ENCODE data around the gene IL17REL. TPM values are rescaled to one million over a fixed set of nuclear protein-coding genes. Genes with fewer than 3 reads are reported as not detected.
"Not testable (repeated sequence)": the region's sequence is repeated elsewhere in the genome, so short reads cannot be mapped to it uniquely, and the experiment has no call there.

Gene IL17REL
- total RNA-seq, 1 donor from 2014 or later: not detected

- no peak for DNase-seq (ENCODE audit: low read depth)
Measured at GRCh38 chr22:49956418-49956770, 56.2 kb downstream of the IL17REL start.

DNA sequence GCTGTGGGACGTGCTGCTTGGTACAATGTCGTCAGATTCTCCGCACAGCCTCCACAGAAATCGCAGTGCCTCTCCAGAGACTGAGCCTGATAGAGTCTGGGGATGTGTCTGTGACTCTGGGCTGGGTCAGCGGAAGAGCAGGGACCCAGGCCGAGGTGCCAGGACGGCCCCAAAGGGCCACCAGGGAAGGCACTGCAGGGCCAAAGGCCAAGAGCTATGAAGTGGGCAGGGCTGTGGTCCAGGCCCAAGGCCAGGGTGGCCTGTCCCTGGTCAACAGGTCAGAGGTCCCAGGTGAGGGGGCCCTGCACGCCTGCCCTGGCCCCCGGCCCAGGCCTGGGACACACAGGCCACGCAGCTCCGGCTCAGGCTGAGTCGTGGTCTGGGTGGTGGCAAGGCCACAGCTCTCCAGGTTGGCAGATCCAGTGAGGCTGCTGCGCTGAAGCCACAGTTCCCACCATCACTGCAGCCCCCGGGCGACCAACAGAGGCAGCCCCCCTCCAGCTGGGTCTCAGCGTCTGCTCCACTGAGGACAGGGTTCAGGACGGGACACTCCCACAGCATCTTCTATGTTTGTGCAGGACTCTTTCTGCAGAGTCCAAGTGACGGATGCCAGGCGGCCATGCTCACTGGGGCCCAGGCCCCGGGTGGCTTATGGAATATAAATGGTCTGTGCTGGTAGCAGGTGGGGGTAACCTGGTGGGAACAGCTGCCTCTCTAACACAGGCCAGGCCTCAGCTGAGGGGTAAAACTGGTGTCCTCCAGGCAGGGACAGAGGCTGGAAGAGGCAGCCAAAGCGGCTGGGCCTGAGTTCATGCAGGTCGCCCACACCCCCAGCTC, 56.8 kb downstream of the IL17REL start:
- no peak for DNase-seq (ENCODE audit: low read depth)

- no peak for DNase-seq (ENCODE audit: low read depth)
Measured at GRCh38 chr22:49954991-49955580, 57.5 kb downstream of the IL17REL start.

- DNase-seq (ENCODE audit: low read depth): no peak
Measured at GRCh38 chr22:49954354-49954753, 58.2 kb downstream of the IL17REL start.

DNA sequence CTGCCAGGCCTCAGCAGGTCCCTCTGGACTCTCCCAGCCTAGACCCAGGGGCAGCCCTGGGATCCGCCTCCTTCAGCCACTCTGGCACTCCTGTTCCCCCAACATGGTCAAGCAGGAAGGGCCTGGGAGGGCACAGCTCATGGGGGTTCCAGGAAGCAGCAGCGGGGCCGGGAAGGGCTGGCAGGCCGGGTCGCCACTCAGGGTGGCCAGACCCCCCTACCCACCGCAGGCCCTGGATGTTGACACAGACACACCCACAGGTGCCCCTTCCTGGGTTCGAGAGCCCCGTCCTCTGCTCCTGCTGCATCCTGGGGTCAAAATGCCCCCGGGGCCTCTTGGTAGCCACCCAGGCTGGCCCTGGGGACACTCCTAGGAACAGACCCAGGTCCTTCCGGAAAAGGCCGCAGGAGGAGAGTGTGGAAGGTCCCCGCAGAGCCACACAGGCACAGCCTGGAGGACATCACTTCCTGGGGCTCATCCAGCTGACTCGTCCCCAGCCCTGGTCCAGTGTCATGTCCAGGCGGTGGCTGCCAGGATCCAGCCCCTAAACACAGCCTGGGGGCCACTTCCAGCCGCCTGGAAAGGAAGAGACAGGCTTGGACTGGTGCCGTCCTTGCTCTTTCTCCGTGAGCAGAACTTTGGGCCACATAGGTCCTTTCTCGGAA, 58.8 kb downstream of the IL17REL start:
- DNase-seq (ENCODE audit: low read depth): no peak

DNA sequence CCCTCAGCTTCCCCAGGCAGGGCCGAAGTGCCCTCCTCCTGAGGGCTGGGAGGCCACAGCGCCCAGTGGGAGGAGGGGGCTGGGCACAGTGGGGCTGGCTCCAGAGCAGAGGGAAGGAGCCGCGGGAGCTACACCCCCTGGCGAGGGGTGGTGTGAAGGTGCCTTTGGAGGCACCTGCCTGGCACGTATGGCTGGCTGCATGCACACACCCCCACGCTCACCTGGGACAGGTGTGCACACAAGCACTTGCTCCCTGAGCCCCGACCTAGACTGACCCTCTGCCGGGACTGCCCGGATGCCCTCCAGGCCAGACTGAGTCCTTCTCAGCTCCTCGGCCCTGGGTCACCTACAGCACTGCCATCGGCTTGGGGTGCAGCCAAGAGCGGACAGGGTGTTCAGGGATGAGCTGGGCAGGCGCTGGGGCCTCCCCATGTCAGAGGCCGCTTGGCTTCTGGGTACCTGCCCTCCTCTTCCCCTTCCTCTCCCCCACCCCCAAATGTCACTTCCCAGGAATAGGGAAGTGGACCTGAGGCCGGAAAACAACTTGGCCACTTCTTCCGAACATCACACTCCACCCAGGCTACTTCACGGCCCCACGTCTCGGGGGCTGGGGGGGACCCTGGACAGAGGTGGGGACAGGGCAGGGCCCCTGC, 59.4 kb downstream of the IL17REL start:
- DNase-seq (ENCODE audit: low read depth): no peak

DNA sequence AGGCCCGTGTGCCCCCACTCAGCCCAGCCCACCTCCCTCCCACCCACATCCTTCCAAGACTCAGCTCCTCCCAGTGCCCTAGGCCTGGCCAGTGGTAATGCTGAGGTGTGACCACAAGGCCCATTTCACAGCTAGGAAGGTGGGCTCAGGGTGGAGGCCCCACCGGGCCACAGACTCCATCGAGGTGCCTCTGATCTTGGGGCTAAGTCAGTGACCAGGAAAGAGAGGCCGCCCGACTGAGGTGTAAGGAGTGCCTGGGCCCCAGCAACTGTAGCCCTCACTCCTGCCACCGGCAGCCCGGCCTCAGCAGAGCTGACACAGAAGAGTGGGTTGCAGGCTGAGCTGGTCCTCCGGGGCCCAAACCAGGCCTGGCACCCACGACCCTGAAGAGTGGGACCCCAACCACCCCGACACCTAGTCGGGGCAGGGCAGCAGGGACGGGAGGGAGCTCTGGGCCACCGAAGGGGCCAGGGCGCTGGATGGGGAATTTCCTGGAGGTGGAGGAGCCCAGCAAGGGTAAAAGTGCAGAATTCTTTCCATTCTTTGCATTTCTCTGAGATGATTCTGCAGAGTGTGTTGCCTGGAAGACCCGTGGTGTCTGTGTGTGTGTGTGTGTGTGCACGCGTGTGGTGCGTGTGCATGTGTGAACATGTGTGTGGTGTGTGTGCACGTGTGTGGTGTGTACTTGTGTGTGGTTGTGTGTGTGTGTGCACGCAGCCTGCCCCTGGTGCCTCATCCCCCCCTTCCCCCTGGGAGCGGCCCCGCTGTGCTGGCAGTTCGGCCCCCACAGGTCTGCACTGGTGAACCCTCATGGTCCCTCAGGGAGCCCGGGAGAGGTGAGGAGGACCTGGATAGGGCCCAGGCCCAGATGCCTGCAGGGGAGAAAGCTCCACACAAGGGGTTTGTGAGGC, 60.3 kb downstream of the IL17REL start:
- DNase-seq (ENCODE audit: low read depth): peak; percentile 93

GRCh38 chr22:49951678-49951985, 60.9 kb downstream of the IL17REL start:
- no peak for DNase-seq (ENCODE audit: low read depth)

DNA sequence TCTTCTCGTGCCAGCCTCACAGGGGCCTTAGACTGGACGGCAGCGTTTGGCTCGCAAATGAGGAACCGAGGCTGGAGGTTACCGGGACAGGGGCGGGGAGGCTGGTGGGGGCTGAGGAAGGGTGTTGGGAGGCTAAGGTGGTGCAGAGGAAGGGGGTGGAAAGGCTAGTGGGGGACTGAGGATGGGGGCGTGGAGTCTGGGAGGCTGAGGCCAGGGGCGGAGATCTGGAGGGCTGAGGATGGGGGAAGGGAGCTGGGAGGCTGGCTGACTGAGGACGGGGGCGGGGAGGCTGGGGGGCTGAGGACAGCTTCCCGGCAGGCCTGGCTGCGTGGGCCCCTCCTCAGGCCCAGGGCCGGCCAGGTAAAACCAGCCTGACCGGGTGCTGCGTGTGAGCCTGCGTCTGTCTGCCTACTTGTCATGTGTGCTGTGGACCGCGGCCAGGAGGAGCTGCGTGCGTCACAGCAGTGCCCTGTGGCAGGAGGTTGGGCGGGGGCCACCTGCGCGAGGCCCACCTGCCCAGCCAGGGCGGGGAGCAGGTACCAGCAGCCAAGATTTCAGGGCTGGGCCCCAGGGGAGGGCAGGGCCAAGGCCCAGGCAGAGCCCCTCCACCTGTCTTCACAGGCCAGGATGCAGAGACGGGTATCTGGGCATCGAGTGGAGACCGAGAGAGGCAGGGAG, 61.4 kb downstream of the IL17REL start:
- DNase-seq (ENCODE audit: low read depth): peak; percentile 61

DNA sequence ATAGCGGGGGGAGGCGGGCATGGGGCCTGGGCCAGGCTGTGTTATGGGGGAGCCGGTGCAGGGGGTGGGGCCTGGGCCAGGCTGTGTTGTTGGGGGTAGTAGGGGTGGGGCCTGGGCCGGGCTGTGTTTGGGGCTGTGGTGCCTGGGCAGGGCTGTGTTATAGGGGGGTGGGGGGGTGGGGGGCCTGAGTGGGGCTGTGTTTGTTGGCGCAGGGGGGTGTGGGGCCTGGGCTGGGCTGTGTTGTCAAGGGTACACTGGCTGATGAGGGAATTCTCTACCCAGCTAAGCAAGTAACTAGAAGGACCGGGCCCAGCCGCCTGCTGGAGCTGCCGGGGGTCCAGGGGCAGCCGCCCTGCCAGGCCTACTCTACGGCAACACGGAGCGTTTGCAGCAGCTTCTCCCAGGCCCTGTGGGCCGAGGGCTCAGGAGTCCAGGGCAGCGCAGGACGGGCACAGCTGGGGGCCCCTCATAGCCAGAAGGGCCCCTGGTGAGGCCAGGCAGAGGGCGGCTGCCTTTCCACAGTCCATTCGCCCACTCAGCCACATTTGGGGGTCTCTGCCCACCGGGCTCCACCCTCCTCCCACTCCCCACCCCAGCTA, 62.1 kb downstream of the IL17REL start:
- no peak for DNase-seq (ENCODE audit: low read depth)

- no peak for DNase-seq (ENCODE audit: low read depth)
Measured at GRCh38 chr22:49949914-49950292, 62.7 kb downstream of the IL17REL start.

DNA sequence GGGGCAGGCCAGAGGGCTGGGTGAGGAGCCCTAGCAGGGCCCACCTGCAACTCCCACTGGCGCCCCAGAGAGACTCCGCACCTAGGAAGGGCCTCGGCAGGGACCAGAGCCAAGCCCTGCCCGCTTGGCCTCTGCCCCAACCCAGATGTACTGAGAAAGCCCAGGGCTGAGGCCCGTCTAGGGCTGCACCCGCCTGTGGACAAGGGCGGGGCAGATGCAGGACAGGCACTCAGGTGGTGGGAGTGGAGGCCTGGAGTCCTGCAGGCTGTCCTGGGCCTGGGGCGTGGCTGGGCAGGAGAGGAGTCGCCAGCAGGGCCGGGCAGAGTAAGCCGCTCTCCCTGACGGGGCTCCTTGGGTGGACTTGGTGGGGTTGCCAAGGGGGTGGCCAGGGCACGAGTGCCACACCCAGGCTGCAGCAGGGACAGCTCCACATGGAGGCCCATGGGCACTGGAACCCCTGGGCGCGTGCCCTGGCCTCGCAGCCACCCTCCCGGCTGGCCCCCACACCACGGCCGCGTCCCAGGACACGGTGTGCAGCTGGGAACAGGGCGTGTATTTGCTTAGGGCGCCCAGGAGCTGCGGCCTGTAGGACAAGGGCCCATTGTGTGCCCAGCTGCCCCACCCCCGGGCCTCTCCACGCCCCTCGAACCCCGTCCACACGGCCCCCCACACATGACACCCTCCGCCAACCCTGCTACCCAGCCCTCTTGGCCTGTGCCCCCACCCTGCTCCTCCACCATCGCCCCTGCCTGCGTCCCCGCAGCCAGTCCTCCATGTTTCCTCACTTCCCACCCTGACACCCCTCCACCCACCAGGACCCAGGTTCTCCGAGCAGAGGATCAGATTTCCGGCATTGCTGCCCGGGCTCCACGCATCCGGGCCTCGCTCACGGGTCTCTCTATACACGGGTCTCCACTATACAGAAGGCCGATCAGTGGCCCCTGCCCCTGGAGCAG, 63.3 kb downstream of the IL17REL start:
- DNase-seq (ENCODE audit: low read depth): no peak

DNA sequence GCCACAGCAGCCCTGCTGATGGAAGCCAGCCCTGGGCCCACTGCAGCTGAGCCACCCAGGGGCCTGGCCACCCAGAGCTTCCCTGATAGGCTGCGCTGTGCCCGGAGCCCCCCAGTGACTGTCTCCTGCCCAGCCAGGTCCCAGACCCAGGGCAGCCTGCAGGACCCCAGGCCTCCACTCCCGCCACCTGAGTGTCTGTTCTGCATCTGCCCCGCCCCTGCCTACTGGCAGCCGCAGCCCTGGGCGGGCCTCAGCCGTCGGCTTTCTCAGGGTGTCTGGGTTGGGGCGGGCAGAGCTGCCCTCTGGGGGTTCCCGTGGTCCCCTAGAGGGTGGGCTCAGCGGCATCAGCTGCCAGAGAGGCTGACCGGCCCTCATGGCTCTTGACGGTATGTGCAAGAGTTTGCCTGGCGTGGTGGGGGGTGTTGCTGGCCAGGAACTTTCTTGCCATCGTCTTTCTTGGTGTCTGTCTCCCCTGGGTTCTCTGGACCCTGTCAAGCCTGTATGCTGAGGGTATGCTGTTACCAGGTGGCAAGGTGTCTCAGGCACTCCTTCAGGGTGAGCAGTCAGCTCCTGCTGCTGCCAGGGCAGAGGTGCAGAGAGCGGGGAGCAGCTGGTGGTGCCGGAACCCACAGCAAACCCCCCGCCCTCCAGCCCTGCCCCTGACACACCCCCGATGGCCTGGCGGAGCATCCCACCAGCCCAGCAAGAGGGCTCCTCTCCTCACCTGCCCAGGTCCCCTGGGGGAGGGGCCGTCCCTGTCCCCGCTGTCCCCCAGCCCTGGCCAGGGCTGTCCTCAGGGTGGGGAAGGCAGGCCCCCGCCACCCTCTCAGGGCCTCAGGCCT, 64.2 kb downstream of the IL17REL start:
- no peak for DNase-seq (ENCODE audit: low read depth)

GRCh38 chr22:49947296-49947622, 65.3 kb downstream of the IL17REL start:
- no peak for DNase-seq (ENCODE audit: low read depth)

DNA sequence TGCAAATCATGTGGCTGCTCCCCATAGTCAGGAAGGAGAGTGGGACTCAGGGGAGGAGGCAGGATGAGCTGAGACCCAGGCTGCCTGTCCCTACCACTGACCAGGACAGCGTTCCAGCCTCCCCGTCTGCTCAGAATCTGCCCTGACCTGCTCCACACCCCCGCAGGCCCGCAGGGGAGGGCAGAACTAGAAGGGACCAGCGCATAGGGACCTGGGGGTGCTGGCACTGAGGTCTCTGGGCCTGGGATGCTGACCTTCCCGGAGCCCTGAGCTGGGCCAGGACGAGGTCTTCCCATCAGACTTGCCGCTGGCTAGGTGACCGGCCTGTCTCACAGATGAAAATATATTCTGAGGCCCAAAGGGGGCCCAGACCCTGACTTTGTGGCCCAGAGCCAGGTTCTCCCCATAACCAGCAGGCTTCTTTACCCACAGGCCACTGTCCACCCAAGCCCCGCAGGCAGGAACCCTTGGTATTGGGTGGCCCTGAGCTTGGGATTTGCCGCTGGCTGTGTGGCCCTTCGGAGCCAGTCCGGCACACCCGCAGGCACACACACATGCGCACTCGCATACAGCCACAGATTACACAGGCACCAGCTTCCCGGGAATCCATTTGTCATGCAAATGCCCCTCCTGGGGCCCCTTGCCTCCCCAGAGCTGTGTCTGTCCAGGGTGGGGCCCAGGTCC, 65.8 kb downstream of the IL17REL start:
- DNase-seq (ENCODE audit: low read depth): no peak

GRCh38 chr22:49945042-49945794, 67.3 kb downstream of the IL17REL start:
- DNase-seq (ENCODE audit: low read depth): not testable (repeated sequence)
